Islet of Langerhans (tissue), 1 donor: ENCODE results near the gene EIF1.
"Not testable (repeated sequence)": the region's sequence is repeated elsewhere in the genome, so short reads cannot be mapped to it uniquely, and the experiment has no call there.

Experiments used
- FAIRE-seq: peaks from one replicate; lab custom pipeline; 2011; peaks lifted over from hg19 to GRCh38; lab: Jason Lieb, UNC

Gene EIF1

DNA sequence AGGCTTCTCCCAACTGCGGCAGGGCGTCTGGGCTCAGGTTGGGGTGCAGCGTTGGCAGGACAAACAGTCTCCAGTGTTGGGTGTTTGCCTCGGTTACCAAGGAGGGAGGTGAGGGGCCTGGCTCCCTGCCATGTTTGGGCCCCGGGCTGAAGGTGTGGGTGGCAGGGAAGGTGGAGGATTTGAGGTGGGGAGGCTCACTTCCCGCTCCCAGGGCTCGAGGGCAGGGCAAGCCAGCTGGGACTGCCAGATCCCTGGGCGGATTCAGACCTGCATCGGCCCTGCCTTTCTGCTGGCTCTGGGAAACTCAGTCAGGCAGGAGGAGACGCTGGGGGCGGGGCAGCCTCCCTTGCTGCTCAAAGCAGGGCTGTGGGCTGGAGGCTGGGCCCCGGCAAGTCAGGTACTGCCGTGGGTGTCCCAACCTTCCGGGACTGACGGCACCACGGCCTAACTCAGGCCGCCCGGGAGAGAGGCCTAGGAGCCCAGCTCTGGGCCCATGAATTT lies 33.0 kb upstream of the EIF1 start:
- FAIRE-seq, result no peak

DNA sequence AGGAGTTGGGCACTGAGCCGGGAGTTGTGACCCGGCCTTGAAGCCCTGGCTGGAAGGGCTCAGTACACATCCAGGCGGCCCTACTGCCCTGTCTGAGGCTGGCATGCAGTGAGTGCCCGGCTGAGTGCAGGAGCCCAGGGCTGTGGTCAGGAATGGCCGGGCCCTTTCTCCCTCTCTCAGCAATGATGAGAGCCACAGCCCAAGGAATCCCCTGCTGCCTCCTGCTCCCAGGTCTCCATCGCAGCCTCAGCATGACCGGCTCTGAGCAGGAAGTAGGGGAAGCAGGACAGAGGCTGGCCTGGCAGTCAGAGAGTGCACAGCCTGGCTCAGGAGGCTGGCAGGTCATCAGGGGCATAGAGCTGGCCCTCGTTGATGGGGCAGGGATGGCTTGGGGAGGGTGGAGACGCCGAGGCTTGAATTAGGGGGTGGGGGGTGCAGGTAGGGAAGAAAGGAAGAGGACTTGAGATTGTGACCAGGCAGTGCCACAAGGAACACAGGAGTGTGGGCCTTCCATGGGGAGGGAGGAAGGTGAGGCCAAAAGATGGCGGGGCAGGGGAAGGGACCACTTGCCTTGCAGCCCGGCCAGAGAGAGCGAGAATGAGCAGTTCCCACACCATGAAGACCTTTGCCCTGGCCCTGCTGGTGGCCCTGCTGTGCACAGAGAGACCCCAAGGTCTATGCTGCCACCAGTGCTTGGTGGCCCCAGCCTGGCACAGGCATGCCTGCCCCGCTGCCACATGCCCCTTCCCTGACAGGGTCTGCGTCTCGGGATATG lies 32.2 kb upstream of the EIF1 start:
- no peak for FAIRE-seq

DNA sequence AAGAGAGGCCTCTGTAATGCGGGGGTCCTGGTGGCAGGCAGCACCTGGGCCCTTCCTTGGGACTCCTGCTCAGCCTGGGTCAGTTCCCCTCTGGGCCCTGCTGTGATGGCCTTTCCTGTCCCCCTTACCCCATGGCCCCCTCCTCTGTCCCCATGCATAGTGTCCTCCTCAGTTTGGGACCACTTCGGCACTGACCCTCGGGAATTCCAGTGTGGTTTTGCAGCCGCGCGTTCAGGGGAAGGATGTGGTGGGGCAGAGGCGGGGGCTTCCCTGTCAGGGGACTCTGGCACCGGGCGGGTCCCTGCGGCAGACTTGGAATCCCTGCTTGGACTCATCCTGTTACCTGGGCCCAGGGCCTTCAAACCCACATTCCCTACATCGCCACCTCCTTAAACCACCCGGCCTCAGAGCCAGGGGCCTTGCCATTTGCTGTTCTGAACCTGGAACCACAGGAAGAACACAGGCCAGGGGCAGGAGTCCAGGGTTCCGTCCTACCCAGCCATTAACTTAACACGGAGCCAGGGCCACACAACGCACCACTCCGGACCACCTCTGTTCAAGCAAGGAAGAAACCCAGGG lies 31.4 kb upstream of the EIF1 start:
- FAIRE-seq, result no peak

DNA sequence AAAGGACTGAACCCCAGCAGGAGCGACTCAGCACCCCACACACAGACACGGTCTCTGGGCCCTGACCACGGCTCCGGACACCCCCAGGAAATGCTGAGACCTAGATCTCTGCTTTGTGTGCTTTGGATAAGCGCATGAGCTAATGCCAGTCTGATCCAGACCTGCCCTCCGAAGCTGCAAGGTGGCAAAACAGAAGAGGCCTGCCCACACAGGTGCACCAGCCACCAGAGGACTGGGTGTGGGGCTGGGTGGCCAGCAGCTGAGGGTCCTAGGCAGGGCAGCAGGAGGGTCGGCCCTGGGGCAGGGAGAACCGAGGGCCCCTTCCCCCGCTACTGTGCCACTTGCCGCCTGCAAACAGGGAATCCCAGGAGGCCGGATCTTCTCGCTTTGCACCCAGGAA lies 30.7 kb upstream of the EIF1 start:
- no peak for FAIRE-seq

DNA sequence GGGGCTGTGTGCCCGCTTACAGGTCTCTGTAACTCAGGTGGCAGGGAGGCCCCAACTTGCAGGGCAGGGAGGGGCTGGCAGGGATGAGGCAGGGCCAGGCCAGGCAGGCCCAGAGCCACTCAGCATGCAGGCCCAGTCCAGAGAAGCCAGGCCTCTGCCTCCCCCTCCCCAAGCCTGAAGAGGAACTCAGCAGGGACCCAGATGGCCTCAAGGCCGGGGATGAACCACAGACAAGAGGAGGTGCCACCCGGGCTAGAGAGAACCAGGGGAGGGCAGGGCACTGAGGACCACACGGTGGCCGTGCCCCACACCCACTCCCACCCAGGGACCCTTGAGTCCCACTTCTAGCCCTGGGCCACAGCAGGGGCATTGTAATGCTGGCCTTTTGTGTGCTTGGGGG lies 29.8 kb upstream of the EIF1 start:
- no peak for FAIRE-seq

DNA sequence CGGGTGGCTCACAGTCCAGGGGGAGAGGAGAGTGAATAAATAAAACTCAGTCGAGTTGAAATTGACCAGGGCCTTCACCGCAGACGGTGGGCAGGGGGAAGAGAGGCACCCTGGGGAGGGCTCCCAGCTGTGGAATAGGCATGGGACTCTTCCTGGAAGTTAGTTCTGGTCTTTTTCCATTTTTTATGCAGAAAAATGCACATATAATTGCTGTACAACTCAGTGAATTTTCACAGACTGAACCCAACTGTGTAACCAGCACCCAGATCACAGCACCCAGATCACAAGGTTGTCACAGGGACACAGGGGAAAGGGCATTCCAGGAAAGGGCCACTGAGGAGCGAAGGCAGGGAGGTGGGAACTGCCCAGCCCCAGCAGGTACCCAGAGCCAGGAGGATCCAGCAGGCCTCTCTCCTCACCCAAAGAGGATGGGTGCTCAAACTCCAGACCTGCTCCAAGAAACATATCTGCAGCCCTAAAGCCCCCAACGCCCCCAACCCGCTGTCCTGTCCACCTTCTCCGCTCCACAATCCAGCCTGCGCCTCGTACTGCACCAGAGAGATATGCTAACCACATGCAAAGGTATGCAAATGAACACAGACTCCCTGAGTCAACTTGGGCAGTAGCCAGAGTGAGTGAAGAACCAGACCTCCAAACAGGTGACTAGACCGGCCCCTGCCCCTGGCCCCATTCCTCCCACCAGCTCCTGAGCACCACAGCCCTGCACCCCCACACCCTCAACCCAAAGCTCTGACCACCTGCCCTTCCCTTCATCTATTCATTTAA lies 29.1 kb upstream of the EIF1 start:
- no peak for FAIRE-seq

DNA sequence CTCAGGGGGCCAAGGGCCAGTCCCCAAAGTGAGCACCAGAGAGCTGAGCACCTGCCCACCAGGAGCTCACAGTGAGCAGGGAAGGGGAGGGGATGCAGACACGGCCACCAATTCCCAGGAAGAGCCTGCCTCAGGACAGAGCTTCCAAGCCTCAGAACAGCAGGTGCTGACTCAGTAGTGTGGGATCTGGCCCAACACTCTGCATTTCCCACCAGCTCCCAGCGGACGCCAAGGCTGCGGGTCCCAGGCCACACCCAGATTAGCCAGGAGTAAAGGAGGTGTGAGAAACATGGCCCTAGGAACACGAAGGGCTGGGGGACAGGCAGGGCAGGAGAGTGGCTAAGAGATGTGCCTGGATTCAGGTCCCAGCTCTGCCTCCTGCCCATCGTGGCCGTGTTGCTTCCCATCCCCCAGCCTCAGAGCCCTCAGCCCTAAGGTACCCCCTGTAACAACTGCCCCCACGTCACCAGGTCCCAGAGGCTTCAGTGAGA lies 28.4 kb upstream of the EIF1 start:
- no peak for FAIRE-seq

GRCh38 chr17:41663451-41664171 lies 25.1 kb upstream of the EIF1 start:
- no peak for FAIRE-seq

DNA sequence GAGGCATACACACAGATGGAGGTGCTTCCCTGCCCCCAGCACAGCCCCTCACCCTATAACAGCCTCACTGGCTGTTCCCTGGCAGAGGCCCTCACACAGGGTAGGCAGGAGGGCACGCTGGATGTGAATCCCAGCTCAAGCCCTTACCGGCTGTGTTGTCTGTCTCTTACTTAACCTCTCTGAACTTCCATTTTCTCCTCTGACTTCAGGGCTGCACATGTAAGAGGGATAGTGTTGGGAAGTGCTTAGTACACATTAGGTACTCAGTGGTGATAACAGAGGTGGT lies 24.6 kb upstream of the EIF1 start:
- FAIRE-seq, result no peak

GRCh38 chr17:41664587-41665565 lies 23.8 kb upstream of the EIF1 start:
- no peak for FAIRE-seq

- FAIRE-seq, result no peak
Measured at GRCh38 chr17:41665566-41666236, 23.0 kb upstream of the EIF1 start.

GRCh38 chr17:41666237-41666641 lies 22.4 kb upstream of the EIF1 start:
- FAIRE-seq, result no peak

DNA sequence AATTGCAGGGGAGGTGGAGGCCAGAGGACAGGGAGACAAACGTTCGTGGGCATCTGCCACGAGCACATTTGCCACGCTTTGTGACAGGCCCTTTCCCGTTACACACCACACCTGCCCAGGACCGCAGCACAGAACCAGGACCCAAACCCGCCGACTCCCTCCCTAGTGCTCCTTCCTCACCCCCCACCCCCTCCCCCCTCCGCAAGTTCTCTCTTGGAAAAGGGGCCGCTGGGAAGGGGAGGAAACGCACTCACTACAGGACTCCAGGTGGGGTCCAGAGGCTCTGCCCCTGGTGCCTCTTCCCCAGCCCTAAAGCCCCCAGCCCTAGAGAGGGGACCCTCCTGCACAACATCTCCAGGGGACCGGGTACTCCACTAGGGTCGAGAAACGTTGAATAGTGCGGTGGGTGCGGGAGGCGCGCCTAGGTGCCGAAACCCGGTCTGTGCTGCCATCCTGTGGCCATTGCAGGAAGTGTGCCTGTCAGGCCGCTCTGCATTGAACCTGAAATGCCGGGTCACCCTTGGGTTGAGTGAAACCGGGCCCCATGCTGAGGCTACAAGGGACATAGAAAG lies 21.9 kb upstream of the EIF1 start:
- no peak for FAIRE-seq

DNA sequence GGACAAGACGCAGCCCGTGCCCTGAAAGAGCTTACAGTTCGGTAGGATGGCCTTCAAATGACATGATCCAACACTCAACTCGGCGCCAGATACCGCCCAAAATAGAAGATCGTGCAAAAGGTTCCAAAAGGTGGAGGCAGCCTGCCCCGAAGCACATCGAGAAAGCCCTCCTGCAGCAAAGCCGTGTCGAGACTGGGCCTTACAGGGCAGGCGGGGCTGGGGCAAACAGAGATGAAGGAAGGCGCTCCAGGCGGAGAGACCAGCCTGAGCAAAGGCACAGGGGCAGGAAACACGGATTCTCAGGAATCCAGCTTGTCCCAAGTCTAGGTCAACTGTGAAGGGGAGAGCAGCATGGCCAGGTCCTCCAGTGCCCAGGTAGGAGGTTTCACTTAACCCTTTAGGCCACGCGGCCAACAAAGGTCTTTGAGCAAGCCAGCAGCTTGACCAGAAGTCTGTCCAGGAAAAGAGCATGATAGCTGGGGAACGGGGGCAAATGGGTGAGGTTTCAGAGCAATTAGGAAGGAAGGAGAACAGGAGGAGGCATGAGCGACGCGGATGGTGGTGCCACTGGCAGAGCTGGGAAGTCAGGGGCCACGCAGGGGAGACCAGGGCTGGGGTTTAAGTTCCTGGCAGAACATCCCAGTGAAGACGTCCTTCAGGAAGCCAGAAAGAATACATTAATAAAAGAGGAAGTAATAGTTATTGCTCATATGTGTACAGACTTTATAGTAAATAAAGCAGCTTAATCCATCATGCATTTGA lies 21.2 kb upstream of the EIF1 start:
- no peak for FAIRE-seq

GRCh38 chr17:41672153-41672552 lies 16.5 kb upstream of the EIF1 start:
- FAIRE-seq, result no peak

- FAIRE-seq, result not testable (repeated sequence)
Measured at GRCh38 chr17:41675157-41676057, 13.3 kb upstream of the EIF1 start.

GRCh38 chr17:41676058-41676419 lies 12.6 kb upstream of the EIF1 start:
- FAIRE-seq, result no peak

- no peak for FAIRE-seq
Measured at GRCh38 chr17:41678411-41678906, 10.2 kb upstream of the EIF1 start.
